Measurements from ENCODE around the gene SF3B2. TPM values are rescaled to one million over a fixed set of nuclear protein-coding genes. Genes with fewer than 3 reads are reported as not detected.

The SF3B2 gene
- total RNA-seq, 2 experiments from 2014 or later, result 185 to 260 TPM

DNA sequence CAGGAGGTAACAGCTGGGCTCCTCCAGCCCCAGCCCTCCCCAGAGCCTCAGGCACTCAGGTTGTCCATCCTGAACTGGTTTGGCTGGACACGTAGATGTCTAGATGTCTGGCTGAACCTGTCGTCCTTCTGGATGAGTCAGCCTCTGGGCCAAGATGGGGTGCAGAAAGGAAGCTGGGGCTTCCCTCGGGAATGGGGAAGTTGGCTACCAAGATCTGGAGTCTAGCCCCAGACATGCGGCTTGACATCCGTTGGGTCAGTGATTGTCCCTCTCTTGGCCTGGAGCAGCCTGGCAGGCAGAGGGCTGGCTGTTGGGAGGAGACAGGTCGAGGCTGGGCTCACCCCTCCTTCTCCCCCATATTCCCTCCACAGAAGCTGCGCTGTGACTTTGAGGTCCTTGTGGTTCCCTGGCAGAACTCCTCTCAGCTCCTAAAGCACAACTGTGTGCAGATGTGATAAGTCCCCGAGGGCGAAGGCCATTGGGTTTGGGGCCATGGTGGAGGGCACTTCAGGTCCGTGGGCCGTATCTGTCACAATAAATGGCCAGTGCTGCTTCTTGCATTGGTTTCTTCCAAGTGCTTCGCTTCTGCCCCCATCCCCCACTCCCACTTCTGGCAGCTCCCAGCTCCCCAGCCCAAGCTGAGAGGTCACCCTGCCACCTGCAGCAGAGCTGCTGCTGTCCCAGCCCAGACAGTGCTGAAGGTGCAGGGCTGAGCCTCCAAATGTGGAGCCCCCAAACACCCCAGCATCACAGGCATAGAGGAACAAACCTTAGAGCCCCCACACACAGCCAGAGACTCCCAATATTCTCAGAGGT, 39.0 kb upstream of the SF3B2 start:
- Histone ChIP-seq H2AFZ (ENCODE audit: low read length) (no peak overlapping the region), H3K4me1 (ENCODE audit: insufficient read depth, low read length, poor library complexity, severe bottlenecking) (no peaks in the 10 kb centered on the region), H3K36me3 (ENCODE audit: insufficient read depth, low read length) (no peaks in the 10 kb centered on the region), H3K27ac (ENCODE audit: low read depth, low read length, poor library complexity, severe bottlenecking) (no peak overlapping the region), H3K4me2 (ENCODE audit: low read length) (no peak overlapping the region), H3K79me2 (ENCODE audit: insufficient read depth, low read depth, low read length) (no peaks in the 10 kb centered on the region), H4K20me1 (ENCODE audit: insufficient read depth, low read length) (no peaks in the 10 kb centered on the region), H3K9me2 (ENCODE audit: insufficient read depth, low read length) (no peaks in the 10 kb centered on the region), H3K9me3 (ENCODE audit: low read length) (no peaks in the 10 kb centered on the region), H3K4me3 (ENCODE audit: low read depth, low read length, poor library complexity, severe bottlenecking) (no peak overlapping the region)
- TF ChIP-seq EZH2phosphoT487 (IDR thresholded peaks at IDR 0.05; ENCODE audit: borderline replicate concordance, low read depth, low read length), result no peak
- TF ChIP-seq, protein P1, sequence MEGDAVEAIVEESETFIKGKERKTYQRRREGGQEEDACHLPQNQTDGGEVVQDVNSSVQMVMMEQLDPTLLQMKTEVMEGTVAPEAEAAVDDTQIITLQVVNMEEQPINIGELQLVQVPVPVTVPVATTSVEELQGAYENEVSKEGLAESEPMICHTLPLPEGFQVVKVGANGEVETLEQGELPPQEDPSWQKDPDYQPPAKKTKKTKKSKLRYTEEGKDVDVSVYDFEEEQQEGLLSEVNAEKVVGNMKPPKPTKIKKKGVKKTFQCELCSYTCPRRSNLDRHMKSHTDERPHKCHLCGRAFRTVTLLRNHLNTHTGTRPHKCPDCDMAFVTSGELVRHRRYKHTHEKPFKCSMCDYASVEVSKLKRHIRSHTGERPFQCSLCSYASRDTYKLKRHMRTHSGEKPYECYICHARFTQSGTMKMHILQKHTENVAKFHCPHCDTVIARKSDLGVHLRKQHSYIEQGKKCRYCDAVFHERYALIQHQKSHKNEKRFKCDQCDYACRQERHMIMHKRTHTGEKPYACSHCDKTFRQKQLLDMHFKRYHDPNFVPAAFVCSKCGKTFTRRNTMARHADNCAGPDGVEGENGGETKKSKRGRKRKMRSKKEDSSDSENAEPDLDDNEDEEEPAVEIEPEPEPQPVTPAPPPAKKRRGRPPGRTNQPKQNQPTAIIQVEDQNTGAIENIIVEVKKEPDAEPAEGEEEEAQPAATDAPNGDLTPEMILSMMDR (conservative IDR thresholded peaks at IDR 0.05; ENCODE audit: low read length), result no peak
- intact Hi-C loops (cut with micrococcal nuclease; ENCODE audit: unreplicated experiment), result no loop called here
- CTCF ChIA-PET (ENCODE audit: unreplicated experiment), result no interaction called here
- BruUV-seq (replicated peaks), result no TSS peak
- POLR2A ChIA-PET, result no interaction called here
- no peak for DNase-seq (ENCODE audit: low spot score)

DNA sequence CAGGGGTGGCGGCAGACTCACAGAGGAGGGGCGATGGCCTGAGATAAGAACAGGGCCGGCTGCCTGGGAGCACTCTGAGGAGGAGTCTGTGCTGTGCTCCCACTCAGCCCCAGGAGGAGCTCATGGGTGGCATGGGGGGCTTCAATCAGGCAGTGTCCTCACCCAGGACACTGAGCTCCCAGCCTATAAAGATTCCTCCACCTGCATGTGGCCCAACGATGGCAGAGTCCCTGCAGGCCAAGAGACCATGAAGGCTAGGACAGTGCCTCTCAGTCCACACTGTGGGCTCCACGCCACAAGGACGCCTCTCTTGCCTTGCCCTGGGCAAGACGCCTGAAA, 38.4 kb upstream of the SF3B2 start:
- no TSS peak for BruUV-seq (replicated peaks)
- no peak for DNase-seq (ENCODE audit: low spot score)
- H3K27ac ChIP-seq (ENCODE audit: low read depth, low read length, poor library complexity, severe bottlenecking), result no peak overlapping the region
- ChIA-PET CTCF (ENCODE audit: unreplicated experiment) (no interaction called here), POLR2A (no interaction called here)
- no peak overlapping the region for H3K4me2 ChIP-seq (ENCODE audit: low read length)
- H3K9me2 ChIP-seq (ENCODE audit: insufficient read depth, low read length), result no peaks in the 10 kb centered on the region
- no peaks in the 10 kb centered on the region for H3K4me1 ChIP-seq (ENCODE audit: insufficient read depth, low read length, poor library complexity, severe bottlenecking)
- no peaks in the 10 kb centered on the region for H3K9me3 ChIP-seq (ENCODE audit: low read length)
- intact Hi-C loops (cut with micrococcal nuclease; ENCODE audit: unreplicated experiment), result no loop called here
- H3K79me2 ChIP-seq (ENCODE audit: insufficient read depth, low read depth, low read length), result no peaks in the 10 kb centered on the region
- TF ChIP-seq, protein P1 (conservative IDR thresholded peaks at IDR 0.05; ENCODE audit: low read length), result no peak
- no peak for TF ChIP-seq EZH2phosphoT487 (IDR thresholded peaks at IDR 0.05; ENCODE audit: borderline replicate concordance, low read depth, low read length)
- no peaks in the 10 kb centered on the region for H4K20me1 ChIP-seq (ENCODE audit: insufficient read depth, low read length)
- H3K36me3 ChIP-seq (ENCODE audit: insufficient read depth, low read length), result no peaks in the 10 kb centered on the region
- no peak overlapping the region for H3K4me3 ChIP-seq (ENCODE audit: low read depth, low read length, poor library complexity, severe bottlenecking)
- no peak overlapping the region for H2AFZ ChIP-seq (ENCODE audit: low read length)

DNA sequence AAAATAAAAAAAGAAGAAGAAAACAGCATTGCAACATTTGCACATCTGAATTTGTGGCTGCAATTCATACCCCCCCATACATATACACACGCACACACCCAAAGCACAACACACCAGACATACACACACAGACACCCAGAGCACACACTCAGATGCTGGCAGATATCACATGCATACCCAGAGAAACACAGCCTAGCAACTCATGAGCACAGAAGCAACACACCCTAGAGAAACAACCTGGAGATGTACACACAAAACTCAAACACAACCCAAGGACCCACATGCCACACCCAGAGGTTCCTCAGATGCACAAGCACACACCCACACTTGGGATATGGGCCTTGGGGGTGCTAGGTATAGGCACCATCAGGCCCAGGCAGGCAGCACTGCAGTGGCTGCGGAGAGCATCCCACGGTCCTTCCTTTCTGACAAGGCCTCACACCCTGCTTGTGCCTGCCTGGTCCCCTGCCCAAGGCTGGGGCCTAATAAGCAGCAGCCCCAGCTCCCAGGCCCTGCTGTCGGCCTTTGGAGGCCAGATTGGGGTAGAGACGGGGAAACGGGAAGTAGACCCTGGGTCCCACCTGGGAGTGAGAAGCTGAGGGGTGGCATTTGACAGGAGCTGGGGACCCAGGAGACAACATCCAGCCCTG, 37.2 kb upstream of the SF3B2 start:
- H3K9me3 ChIP-seq (ENCODE audit: low read length), result no peaks in the 10 kb centered on the region
- no peak for DNase-seq (ENCODE audit: low spot score)
- no peak overlapping the region for H3K4me3 ChIP-seq (ENCODE audit: low read depth, low read length, poor library complexity, severe bottlenecking)
- no peaks in the 10 kb centered on the region for H3K9me2 ChIP-seq (ENCODE audit: insufficient read depth, low read length)
- TF ChIP-seq, protein P1 (conservative IDR thresholded peaks at IDR 0.05; ENCODE audit: low read length), result no peak
- TF ChIP-seq EZH2phosphoT487 (IDR thresholded peaks at IDR 0.05; ENCODE audit: borderline replicate concordance, low read depth, low read length), result no peak
- BruUV-seq (replicated peaks), result no TSS peak
- ChIA-PET CTCF (ENCODE audit: unreplicated experiment) (no interaction called here), POLR2A (interaction anchor here (0.6 kb wide), 1 partner anchor 193 kb away, joined by 4 read pairs; no protein-coding TSS in a partner anchor)
- no peaks in the 10 kb centered on the region for H3K4me1 ChIP-seq (ENCODE audit: insufficient read depth, low read length, poor library complexity, severe bottlenecking)
- H3K36me3 ChIP-seq (ENCODE audit: insufficient read depth, low read length), result no peaks in the 10 kb centered on the region
- H2AFZ ChIP-seq (ENCODE audit: low read length), result no peak overlapping the region
- no peak overlapping the region for H3K4me2 ChIP-seq (ENCODE audit: low read length)
- no peaks in the 10 kb centered on the region for H3K79me2 ChIP-seq (ENCODE audit: insufficient read depth, low read depth, low read length)
- intact Hi-C loops (cut with micrococcal nuclease; ENCODE audit: unreplicated experiment), result no loop called here
- H4K20me1 ChIP-seq (ENCODE audit: insufficient read depth, low read length), result no peaks in the 10 kb centered on the region
- no peak overlapping the region for H3K27ac ChIP-seq (ENCODE audit: low read depth, low read length, poor library complexity, severe bottlenecking)

Measured in OCI-LY7 (cell line).